ENCODE data around the gene GOLGA3. TPM values are rescaled to one million over a fixed set of nuclear protein-coding genes. Genes with fewer than 3 reads are reported as not detected.

GOLGA3 gene
- total RNA-seq, 1 donor from 2014 or later, result 44.3 TPM

- TF ChIP-seq CTCF (IDR thresholded peaks at IDR 0.05; ENCODE audit: unreplicated experiment), result no peak
- peaks cover 71% of the 10 kb centered on the region for H3K36me3 Mint-ChIP-seq (ENCODE audit: low read depth, unreplicated experiment)
- no peaks in the 10 kb centered on the region for H3K9me3 Mint-ChIP-seq (ENCODE audit: unreplicated experiment)
- H3K4me3 Mint-ChIP-seq (ENCODE audit: unreplicated experiment), result no peak overlapping the region
- no peak for DNase-seq (ENCODE audit: low spot score)
- H3K27me3 Mint-ChIP-seq (ENCODE audit: unreplicated experiment), result peaks cover 16% of the 10 kb centered on the region
- H3K27ac Mint-ChIP-seq (ENCODE audit: unreplicated experiment), result peak overlapping the region; percentile 30
- H3K4me1 Mint-ChIP-seq (ENCODE audit: unreplicated experiment), result no peaks in the 10 kb centered on the region
These were observed 101.4 kb downstream of the GOLGA3 start for GRCh38 chr12:132727091-132727794.

- Mint-ChIP-seq H3K4me1 (ENCODE audit: unreplicated experiment) (no peaks in the 10 kb centered on the region), H3K27me3 (ENCODE audit: unreplicated experiment) (peaks cover 17% of the 10 kb centered on the region), H3K27ac (ENCODE audit: unreplicated experiment) (no peak overlapping the region), H3K36me3 (ENCODE audit: low read depth, unreplicated experiment) (peaks cover 64% of the 10 kb centered on the region), H3K9me3 (ENCODE audit: unreplicated experiment) (no peaks in the 10 kb centered on the region), H3K4me3 (ENCODE audit: unreplicated experiment) (no peak overlapping the region)
- no peak for DNase-seq (ENCODE audit: low spot score)
- no peak for TF ChIP-seq CTCF (IDR thresholded peaks at IDR 0.05; ENCODE audit: unreplicated experiment)
These were observed 102.3 kb downstream of the GOLGA3 start for GRCh38 chr12:132726386-132726785.

GRCh38 chr12:132724506-132725241, 104.0 kb downstream of the GOLGA3 start:
- Mint-ChIP-seq H3K27ac (ENCODE audit: unreplicated experiment) (no peak overlapping the region), H3K36me3 (ENCODE audit: low read depth, unreplicated experiment) (peaks cover 50% of the 10 kb centered on the region), H3K4me1 (ENCODE audit: unreplicated experiment) (no peaks in the 10 kb centered on the region), H3K4me3 (ENCODE audit: unreplicated experiment) (peak overlapping the region; percentile 7), H3K27me3 (ENCODE audit: unreplicated experiment) (peaks cover 16% of the 10 kb centered on the region), H3K9me3 (ENCODE audit: unreplicated experiment) (no peaks in the 10 kb centered on the region)
- no peak for DNase-seq (ENCODE audit: low spot score)
- TF ChIP-seq CTCF (IDR thresholded peaks at IDR 0.05; ENCODE audit: unreplicated experiment), result no peak

GRCh38 chr12:132723764-132724140, 104.9 kb downstream of the GOLGA3 start:
- no peaks in the 10 kb centered on the region for H3K4me1 Mint-ChIP-seq (ENCODE audit: unreplicated experiment)
- H3K27me3 Mint-ChIP-seq (ENCODE audit: unreplicated experiment), result peaks cover 14% of the 10 kb centered on the region
- H3K36me3 Mint-ChIP-seq (ENCODE audit: low read depth, unreplicated experiment), result peaks cover 53% of the 10 kb centered on the region
- H3K4me3 Mint-ChIP-seq (ENCODE audit: unreplicated experiment), result no peak overlapping the region
- TF ChIP-seq CTCF (IDR thresholded peaks at IDR 0.05; ENCODE audit: unreplicated experiment), result no peak
- H3K9me3 Mint-ChIP-seq (ENCODE audit: unreplicated experiment), result no peaks in the 10 kb centered on the region
- DNase-seq (ENCODE audit: low spot score), result no peak
- H3K27ac Mint-ChIP-seq (ENCODE audit: unreplicated experiment), result no peak overlapping the region

Data from endothelial cell (in vitro differentiated cells).